GM21786 (cell line): ENCODE results near the gene EPHA6.
"Not testable (repeated sequence)": the region's sequence is repeated elsewhere in the genome, so short reads cannot be mapped to it uniquely, and the experiment has no call there.

Experiments used
- ATAC-seq: cut with Tn5 transposase; IDR thresholded peaks from one replicate; pipeline ENCODE4 v1.9.1; 2021; ENCODE audit not compliant: unreplicated experiment

Gene EPHA6

DNA sequence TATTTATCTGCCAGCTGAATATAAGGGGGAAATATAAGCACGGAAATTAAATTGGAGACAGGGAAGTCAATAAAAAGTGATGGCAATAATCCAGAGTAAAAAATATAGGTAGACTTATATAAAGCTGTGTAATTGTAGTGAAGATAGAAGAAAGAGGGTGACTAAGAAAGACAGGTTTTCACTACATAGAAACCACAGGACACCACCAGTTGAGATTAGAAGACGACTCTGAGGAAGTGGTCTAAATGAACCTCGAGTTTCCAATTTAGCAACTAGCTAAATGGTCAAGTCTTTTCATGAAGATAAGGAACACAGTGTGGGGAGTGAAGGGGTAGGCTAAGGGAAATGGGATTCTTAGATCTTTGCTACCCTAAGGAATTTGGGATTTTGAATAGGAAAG is 761.3 kb downstream of the EPHA6 start:
- no peak for ATAC-seq

DNA sequence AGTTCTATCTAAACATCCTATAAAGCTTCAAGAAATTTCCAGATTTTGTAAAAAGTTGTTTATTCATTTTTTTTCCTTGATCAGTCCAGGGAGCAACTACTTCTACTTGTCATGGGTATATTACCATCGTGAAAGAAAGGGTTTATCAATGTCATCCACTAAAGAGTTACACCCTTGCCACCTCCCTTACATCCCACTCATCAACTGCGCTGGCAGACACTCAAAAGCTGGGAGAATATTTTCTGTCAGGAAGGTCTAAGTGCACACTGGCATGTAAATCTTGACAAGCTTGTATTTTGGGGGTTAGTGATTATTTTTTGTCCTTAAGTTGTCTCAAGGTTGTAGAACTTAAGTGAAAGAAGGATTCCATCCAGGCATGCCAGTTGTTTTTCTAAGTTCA is 761.8 kb downstream of the EPHA6 start:
- no peak for ATAC-seq

DNA sequence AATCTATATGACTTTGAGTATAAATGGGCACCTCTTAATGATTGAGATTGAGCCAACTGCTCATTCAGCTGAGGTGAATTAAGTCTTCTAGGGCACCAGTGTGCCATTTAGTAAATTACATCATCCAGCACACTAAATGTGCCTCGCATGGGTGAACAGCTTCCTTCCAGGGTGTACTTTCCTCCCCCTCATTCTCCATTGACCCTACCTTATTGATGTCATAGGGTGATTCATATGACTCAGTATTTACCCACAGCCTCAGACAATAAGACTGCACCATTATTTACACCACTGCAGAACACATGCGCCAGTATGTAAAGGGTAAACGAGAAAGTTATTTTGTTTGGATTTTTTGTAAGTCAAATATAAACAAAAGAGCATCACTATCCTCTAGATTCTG is 765.0 kb downstream of the EPHA6 start:
- no peak for ATAC-seq

DNA sequence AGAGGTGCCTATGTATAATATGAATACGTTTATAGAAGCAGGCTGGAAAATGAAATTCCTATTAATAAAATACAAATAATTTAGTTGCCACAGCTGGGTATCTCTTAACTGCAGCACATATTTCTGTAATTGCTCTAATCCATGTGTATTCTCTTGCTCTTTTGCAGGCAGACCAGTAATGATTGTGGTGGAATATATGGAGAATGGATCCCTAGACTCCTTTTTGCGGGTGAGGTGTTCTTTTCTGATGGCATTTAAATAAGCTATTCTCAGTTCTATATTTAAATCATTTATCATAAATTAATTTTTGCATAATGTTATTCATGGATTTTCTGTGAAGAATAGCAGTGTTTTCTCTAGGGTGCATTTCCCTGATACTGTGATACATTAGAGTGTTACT is 796.2 kb downstream of the EPHA6 start:
- ATAC-seq = no peak

DNA sequence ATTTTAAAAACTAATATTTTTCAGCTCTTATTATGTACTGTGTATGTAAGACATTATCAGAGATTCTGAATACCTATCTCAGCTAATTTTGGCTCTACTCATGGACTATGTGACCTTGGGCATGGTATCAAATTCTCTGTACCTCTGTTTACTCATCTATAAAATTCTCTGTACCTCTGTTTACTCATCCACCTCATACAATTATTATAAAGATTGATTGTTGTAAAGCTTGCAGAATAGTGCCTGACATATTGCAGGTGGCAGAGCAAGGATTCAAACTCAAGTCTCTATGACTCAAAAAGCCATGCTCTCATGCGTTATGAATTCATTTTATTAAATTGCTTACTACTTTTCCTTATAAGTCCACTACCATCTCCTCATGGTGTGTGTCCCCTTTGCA is 798.2 kb downstream of the EPHA6 start:
- no peak for ATAC-seq

DNA sequence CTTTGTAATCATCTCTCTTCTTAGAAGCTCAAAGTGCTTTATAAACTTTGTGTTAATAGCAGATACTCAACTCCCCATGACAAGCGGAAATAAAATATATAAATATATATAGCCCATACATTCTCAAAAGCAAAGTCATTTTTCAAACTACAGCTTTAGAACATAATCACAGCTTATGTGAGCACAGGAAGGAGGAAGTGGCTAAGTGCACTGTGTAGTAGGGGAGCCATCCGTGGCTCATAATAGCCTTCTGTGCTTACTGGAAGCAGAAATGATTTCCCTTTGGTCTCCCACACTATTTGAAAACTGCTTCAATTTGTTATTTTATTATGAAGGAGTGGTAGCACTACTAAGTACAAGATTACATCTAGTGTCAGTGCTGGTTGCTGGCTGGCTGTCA is 798.7 kb downstream of the EPHA6 start:
- ATAC-seq = no peak

DNA sequence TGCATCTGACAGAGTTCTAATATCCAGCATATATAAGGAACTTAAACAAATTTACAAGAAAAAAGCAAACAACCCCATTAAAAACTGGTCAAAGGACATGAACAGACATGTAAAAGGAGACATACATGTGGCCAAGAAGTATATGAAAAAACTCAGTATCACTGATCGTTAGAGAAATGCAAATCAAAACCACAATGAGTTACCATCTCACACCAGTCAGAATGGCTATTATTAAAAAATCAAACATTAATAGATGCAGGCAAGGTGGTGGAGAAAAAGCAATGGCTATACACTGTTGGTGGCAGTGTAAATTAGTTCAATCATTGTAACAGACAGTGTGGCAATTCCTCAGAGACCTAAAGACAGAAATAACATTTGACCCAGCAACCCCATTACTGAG is 806.1 kb downstream of the EPHA6 start:
- ATAC-seq = not testable (repeated sequence)

DNA sequence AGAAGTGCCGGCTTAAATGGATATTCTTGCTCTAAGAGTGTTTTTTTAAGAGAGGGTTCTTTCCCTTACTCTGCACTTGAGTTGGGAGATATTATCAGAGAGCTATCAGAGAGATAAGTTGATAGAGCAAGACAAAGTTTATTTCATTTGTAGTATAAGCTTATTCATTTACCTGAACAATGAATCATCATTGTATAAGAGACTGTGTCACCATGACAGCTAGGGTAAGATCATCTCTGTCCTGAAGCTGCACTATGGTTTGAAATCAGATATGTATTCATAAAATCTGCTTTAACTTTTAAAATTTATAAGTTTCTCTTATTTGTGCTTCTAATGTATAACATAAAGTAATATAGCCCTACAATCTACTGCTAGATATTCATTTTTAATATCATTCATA is 822.1 kb downstream of the EPHA6 start:
- no peak for ATAC-seq

DNA sequence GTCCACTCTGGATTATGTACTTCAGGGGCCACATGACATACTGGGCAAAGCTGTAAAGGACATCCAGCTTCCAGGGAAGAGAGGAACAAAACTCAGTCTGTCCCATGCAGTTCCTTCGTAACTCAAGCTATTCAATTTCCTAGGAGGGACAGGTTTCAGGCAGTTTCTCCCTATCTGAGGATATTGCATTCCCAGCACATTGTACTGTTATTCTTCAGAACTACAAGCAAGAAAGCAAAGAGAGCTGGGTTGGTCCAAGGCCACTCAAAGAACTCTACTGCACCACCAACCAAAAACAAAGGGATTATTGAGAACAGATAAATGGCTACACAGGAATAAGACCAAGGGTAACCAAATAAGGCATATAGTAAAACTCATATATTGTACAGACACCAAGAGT is 832.5 kb downstream of the EPHA6 start:
- no peak for ATAC-seq

DNA sequence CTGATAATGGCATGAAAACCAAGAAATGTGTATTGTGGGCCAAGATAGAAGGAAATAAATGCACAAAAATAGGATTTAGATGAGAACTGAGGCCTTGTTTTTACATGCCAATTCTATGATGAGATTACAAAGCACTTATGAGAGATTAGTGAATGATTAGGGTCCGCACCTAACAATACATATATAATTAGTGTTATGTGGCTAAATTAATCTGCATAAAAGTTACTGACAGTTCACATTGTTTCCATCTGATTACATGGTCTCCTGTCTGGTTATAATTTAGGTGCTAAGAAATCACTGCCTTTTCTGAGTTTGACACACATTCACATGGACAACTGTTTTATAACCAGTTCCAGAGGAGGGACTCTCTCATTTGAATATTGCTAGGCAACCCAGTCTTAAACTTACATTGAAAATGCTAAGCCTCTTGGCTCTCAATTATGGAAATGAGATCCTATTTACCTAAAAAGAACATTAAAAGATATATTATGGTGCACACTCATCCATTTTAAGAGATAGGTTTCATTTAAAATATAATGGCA is 833.1 kb downstream of the EPHA6 start:
- no peak for ATAC-seq

DNA sequence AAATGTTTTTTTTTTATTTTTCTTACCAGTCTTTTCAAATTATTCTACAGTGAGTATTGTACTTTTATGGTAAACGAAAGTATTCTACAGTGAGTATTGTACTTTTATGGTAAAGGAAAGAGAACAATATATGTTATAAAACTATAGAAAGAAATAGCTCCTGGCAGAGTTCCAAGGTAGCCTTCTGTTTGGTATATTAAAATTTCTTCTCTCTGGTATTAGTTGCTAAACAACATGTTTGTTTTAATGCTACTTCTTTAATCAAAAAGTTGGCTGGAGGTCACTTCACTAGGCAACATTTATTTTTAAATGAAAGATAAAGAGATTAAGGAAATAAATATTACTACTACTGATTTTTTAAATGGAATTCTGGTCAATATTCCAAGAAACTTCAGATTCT is 841.6 kb downstream of the EPHA6 start:
- no peak for ATAC-seq

DNA sequence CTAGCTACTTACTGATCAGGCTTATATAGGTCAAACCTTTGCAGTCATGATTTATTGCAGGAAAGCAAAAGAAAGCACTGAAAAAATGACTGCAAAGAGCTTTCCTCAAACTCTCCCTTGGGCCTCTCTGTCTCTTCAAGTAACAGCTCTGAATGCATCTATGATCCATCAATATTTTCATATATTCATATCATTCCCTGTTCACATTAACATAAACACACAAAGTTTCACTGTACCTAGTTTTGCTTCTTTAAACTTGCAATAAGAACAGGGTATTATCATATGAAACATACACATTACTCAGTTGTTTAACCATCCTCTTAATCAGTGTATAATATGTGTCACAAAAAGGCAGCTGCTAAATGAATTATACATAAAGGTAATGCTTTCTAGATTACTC is 842.2 kb downstream of the EPHA6 start:
- no peak for ATAC-seq

DNA sequence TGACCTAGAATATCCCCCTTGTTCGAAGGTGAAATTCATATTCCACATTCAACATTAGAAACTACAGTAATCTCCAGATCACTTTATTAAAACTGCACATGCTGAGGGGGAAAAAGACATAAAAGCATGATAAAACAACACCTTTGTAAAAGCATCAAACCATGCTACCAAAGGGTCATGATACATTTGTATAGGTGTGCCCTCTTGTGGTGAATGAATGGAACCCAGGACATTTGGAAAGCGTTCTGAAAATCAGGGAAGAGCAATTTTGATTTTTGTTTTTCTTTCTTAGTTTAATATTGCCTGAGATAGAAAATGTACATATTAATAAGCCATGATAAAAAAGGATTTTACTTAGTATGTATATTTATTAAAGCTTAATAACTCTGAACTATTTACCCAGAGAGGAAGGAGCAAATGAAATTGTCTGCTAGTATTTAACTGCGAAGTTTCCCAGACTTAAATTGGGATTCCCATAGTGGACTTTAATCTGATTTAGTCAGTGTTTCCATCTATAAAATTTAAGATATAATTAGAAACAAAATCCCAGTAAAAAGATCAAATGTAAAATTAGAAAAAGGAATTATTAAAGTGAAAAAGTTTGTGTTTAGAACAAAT is 844.4 kb downstream of the EPHA6 start:
- no peak for ATAC-seq

DNA sequence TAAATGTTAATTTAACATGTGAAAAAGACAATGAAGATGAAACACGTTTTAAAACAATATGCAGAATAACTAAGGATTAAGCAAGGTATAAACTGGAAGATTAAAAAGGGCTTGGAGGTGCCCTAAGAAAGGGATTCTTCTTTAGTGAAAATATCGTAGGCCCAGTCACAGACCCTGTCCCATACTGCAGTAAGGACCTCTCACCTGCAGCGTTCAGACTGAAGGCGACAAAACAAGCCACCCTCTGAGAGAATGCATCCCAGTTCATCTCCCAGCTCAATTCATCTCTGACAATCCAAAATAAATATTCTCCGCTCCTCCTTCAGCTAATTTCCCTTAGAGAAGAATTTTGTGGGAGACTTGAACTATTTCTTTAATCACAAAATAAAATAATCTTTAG is 847.9 kb downstream of the EPHA6 start:
- ATAC-seq = no peak

DNA sequence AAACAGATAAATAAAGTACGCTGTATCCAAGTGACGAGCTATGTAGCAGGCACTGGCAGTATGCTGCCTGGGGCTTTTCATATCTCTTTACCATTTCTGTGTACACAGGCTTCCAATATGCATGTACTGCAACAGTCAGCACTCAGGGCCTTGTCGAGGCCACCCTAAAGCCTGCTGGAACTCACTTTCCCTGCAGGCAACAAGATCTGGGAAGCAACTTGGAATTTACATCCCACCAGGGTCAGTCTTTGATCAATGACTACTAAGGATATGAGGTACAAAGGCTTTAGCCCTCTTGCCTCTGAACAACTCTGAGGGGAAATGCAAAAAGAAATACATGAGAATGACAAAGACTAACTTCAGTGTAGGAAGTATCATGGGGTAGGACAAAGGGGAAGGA is 848.4 kb downstream of the EPHA6 start:
- no peak for ATAC-seq

DNA sequence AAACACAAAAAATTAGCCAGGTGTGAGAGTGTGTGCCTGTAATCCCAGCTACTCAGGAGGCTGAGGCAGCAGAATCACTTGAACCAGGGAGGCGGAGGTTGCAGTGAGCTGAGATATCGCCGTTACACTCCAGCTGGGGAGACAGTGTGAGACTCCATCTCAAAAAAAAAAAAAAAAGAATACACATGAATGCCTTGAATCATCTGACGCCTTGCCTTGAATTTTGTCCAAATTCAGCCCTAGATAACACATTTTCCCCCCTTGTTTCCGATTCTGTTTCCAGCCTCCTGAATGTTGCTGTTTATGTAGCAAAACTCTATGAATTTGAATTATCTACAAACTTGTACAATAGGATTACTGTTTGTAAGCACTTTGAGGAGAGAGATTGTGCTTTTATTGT is 851.5 kb downstream of the EPHA6 start:
- ATAC-seq = no peak

DNA sequence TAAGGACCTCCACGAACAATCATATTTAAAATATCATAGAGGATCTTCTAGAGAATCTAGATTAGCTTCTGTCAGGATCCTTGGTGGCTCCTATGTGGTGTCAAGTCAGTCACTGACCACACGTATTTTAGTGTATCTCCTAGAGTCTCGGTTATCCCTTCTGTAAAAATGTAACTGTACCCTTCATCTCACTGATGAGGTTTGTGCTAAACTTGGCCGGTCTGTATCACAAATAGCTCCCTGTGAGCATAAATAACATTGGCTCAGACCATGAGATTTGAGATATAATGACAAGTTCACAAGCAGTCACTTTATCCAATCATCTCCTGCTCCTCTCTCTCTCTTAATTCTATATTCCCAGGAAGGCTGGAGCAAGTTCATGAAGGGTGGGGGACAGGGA is 856.6 kb downstream of the EPHA6 start:
- no peak for ATAC-seq

DNA sequence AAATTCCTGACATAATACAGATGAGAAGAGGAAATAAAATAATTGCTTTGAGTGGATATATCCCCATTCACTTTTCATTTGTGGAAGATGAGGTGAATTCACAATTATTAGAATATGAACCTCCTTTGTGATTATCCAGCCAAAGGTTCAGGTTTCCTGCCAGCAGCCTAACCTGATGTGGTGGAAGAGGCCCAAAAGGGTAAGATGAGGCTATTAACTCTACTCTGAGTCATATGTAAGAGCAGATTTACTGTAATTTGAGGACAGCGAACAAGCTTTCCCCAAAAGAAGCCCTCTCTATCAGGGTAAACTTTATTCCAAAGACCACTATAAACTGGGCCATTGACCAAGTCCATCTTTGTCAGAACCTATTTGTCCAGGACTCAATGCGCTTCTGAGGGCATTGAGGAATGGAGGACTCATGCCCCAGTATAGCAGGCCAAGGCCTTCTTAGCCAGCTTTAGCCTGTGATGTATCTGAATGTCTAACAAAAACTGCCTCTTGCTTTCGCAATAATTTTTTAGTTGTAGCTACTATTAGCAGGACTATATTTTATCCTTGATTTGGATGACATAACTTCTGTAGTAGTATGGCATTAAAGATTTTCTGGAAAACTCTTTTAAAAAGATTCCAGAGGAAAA is 859.1 kb downstream of the EPHA6 start:
- ATAC-seq = no peak

DNA sequence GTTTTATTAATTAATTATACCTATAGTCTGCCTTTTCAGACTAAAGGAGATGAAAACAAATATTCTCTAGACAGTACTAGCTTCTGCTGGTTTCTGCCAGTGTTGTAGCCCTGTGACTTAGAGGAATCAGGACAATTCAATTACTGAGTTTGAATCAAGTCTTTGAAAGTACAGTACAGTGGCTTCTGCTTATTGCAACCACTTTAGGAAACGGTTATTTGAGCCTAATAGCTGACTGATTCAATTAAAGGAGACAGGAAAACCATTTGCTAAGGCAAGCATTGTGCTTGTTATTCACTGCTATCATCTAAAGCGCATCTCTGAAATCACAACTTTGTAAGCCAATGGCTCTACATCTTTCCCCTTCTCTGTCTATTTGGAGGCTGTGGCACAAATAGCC is 860.1 kb downstream of the EPHA6 start:
- ATAC-seq = no peak

DNA sequence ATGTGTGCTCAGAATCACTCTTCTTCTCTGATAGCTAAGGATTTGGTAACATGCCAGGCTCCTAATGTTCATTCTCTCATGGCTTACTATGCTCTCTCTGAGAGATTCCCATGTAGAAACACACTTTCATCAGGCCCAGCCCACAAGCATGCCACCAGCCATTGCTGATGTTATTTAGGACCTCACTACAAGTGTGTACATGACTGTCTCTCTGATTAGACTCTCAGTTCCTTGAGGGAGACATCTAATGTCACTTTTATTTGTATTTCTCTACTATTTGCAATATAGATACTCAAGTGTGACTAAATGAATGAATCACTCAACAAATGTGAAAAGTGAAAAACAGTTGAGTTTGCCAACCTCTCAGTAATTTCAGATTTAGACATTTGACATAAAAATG is 865.8 kb downstream of the EPHA6 start:
- no peak for ATAC-seq

DNA sequence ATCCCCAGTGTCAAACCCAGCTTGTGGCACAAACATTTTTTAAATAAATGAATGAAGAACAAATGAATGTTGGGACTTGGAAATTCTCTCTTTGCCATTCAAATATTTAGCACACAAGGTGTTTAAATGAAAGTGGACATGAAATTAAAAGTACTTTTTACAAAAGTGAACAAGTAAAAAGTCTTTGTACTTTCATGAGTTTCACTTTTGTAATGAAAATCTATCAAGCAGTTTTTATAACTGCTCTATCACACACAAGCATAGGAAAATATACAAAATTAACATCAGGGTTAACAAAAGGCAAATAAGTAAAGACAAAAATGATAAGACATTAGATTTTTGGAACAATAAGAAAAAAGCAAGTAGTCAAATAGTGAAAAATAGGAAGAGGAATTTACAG is 866.3 kb downstream of the EPHA6 start:
- no peak for ATAC-seq

DNA sequence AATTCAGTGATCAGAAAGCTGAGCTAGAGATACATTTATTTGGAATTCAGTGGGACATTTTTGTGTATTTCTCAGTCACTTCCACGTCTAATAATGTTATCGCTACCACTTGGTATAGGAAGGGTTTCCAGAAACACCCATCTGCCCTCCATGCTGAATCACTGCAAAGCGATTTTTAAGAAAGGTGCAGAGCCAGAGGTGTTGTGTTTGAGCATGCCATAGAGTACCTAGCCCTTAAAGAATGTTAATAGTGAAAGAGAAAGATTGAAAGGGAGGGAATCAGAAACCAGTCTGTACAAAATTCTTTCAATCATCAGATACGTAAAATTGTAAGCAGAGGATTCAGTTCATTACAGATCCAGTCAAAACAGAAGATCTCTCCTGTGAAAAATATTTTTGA is 870.1 kb downstream of the EPHA6 start:
- ATAC-seq = no peak

DNA sequence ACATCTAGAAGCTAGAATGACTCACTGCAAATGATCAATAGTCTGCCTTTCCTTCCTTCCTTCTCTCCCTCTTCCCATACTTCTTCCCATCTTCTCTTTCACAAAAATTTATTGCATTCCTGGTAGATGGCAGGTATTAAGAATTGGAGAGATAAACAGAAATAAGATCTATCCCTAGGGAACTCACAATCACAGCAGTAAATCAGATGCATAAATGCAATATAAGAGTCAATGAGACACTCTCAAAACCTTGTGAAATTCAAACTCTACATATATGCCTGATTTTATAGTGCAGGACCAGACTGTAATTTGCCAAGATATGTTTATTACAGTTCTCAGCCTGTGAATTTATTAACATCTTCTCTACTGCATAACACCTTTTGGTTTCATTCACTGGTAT is 871.9 kb downstream of the EPHA6 start:
- ATAC-seq = no peak
